GM21737 (cell line): ENCODE results near the gene SIGLEC9.
"Not testable (repeated sequence)": the region's sequence is repeated elsewhere in the genome, so short reads cannot be mapped to it uniquely, and the experiment has no call there.

Source experiments
- ATAC-seq: cut with Tn5 transposase; IDR thresholded peaks from one replicate; pipeline ENCODE4 v1.9.1; 2021; ENCODE audit warnings: mild to moderate bottlenecking, moderate library complexity; ENCODE audit not compliant: unreplicated experiment

SIGLEC9 gene

DNA sequence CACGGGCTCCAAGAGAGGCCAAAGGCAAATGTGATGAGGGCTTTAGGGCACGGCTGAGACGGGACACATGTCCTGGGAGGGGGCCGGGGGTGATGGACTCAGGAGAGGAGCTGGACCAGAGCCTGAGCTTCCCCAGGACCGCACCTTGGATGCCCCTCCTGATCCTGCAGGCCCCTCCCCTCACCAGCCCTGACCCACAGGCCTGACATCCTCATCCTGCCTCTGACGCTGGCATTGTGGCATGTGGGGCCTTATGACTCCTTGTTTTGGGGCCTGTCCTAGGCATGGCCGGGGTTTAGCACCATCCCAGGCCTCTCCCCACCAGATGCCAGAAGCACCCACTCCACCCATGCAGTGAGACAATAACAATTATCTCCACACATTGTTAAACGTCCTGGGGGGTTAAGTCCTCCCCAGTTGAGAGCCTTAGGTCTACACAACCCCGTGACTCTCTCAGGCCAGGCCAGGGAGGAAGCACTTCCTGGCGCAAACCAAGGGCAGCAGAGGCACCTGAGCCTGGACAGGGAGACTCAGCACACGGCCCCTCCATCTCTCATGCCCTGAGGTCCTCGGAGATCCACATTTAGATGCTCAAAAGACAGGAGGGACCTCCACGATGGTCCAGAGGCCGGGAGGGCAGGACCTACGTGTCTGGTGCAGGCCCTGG is 18.2 kb downstream of the SIGLEC9 start:
- not testable (repeated sequence) for ATAC-seq

DNA sequence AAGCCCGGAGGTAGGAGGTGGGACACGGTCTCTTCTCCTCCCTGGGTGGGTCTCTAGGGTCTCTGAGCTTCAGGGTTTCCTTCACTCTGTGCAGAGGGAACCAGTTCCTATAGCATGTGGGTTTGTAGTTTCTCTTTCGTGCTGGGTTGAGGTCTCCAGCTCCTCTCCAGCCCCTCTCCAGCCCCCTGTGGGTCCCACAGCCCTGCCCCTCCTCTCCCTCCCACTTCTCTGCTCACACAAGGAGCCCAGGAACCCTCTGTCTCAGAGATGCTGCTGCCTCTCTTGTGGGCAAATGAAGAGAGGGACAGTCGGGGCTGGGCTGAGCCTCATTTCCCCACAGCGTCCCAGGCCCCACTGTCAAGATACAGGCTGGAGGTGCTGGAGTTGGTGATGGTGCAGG is 18.8 kb downstream of the SIGLEC9 start:
- no peak for ATAC-seq

DNA sequence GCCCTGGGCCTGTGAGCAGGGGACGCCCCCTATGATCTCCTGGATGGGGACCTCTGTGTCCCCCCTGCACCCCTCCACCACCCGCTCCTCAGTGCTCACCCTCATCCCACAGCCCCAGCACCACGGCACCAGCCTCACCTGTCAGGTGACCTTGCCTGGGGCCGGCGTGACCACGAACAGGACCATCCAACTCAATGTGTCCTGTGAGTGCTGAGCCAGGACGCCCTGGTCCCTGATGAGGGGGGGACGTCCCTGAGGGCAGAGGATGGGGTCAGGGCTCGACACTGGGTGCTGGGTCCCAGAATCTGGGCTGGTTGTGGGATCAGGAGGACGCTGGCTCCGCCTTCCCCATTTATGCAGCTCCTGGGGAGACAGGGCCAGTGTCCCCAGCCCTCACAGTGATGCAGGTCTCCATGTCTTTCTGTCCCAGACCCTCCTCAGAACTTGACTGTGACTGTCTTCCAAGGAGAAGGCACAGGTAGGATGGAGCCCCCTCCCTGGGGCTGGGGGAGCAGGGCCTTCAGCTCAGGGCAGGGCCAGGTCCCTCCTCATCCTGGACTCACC is 19.9 kb downstream of the SIGLEC9 start:
- no peak for ATAC-seq

DNA sequence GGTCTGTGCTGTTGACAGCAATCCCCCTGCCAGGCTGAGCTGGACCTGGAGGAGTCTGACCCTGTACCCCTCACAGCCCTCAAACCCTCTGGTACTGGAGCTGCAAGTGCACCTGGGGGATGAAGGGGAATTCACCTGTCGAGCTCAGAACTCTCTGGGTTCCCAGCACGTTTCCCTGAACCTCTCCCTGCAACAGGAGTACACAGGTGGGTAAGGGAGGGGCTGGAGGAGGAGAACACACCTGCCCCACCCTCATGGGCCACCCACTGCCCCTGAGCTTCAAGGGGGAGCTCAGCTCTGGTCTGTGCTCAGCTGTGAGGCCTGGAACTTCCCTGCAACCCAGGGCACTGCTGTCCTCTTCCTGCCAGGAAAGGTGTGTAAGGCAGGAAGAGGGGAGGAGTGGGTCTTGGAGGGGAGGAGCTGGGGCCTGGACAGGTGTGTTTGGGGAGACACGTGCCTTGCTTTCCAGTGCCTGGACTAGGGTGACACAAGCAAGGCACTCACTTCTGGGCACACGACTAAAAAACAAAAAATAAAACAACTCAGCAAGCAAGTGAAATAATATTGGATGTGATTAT is 21.3 kb downstream of the SIGLEC9 start:
- ATAC-seq, result no peak

DNA sequence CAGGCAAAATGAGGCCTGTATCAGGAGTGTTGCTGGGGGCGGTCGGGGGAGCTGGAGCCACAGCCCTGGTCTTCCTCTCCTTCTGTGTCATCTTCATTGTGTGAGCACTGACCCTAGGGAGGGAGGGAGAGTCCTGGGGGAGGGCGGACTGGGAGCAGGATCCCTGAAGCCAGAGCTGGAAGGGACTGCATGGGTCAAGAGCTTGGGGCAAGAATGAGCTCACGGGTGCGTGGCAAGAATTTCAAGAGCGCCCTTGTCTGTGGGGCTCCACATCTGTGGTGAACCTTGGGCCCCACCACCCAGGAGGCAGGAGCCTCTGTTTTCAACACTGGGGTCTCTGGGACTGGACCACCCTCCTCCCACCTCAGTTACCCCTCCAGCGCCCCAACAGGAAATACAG is 22.0 kb downstream of the SIGLEC9 start:
- no peak for ATAC-seq

DNA sequence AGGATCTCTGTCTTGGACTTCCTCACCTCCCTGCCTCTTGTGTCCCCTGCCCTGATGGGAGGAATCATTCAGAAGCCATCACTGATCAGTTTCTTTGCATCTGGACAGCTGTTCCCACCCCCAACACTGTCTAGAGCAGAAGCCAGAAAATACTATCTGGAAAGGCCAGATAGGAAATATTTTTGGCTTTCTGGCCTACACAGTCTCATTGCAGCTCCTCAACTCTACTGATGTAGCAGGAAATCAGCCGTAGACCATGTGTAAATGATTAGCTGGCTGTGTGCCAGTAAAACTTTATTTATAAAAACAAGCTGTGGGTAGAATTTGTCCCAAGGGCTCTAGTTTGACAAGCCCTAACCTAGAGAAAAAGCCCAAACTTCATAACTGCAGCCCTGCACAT is 23.0 kb downstream of the SIGLEC9 start:
- ATAC-seq, result no peak

DNA sequence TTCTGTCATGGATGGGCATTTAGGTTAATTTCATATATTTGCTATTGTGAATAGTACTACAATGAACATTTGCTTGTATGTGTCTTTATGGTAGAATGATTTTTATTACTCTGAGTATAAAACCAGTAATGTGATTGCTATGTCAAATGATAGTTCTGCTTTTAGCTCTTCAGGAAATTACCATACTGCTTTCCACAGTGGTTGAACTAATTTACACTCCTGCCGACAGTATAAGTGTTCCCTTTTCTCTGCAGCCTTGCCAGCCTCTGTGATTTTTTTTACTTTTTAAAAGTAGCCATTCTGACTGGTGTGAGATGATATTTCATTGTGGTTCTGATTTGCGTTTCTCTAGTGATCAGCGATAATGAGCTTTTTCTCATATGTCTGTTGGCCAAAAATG is 23.9 kb downstream of the SIGLEC9 start:
- no peak for ATAC-seq

DNA sequence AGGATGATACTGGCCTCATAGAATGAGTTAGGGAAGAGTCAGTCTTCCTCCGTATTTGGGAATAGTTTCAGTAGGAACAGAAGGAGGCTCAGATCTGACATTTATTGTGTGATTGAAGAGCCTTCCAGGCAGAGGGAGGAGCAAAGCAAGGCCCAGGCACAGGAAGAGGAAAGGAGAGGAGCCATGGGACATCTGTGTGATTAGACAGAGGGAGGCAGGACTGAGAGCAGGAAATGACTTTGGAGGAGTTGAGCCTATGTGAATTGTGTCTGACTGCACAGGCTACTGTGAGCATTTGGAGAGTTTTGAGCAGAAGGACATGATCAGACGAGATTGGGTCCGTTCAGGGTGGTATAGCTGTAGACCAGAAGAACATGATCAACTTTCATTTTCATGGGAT is 25.9 kb downstream of the SIGLEC9 start:
- no peak for ATAC-seq

DNA sequence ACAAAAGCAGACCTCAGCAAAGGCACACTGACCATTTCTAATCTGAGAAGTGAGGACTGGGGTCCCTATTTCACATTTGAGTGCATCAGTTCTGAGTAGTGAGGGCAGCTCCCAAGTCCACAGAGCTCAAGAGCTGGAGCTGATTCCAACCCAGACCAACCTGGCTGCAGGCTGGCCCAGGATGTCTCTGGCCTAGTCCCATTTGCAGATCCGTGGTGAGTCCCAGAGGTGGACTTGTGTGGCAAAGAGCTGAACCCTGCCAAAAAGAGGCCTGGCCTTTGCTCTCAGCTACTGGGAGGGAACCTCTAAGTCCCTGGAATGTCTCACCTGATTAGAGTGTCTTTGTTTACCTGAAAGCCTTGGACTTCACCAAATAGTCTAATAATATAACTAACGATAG is 32.0 kb downstream of the SIGLEC9 start:
- no peak for ATAC-seq

DNA sequence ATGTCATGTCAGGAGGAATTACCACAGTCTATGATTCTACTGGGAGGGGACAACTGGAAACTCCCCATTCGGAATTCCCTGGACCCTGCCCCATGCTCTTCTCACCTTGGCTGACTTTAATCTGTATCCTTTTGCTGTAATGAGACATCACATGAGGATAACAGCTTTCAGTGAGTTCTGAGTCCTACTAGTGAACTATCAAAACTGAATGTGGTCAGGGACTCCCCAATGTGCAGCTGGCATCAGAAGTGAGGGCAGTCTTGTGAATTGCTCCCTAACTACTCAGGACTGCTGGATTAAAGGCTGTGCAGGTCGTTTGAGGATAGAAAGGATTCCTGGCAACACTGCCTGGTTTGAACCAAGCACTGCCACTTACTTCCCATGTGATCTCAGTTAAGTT is 32.6 kb downstream of the SIGLEC9 start:
- ATAC-seq, result no peak

DNA sequence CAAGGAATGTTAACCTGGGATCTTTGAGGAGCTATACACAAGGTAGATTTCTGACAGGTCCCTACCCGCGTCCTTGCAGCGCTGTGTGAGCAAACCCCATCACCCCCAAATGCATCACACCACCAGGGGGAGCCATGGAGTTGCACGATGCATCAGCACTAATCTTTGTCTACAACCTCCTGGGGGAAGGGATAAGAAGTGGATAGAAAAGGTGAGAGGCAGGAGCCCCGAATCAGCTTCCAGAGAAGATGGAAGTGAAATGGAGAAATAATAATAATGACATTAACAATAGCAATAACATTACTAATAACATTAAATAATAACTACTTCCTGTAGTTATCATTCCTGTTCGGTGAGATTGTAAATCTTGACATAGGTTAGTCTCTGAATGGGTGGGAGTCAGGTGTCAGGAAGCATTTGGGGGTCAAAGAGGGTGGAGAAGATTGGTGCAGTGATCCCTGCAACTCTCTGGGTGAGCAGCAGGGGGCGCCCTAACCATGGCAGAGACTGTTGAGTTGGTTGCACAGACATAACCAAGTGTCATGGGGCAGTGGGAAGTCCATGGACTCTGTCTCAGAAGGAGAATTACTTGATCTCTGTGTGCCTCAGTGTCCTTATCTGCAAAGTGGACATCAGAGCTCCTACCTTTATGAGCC is 33.9 kb downstream of the SIGLEC9 start:
- no peak for ATAC-seq

DNA sequence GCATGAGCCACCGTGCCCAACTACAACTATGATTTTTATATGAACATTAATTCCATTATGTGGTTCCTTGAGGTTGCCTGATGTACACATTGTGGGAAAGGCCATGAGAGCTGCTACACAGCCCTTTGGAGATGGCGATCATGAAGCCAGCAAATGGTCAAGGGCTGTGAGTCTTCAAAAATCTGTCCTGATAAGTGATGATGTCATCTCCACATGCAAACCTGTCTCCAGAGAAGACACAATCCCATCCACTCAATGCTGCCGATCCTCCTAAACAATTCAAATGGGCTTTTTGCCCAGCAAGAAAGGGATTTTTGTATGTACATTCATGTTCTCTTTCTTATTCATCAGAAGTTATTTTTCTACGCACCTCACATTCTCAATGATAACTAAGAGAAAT is 35.0 kb downstream of the SIGLEC9 start:
- no peak for ATAC-seq

DNA sequence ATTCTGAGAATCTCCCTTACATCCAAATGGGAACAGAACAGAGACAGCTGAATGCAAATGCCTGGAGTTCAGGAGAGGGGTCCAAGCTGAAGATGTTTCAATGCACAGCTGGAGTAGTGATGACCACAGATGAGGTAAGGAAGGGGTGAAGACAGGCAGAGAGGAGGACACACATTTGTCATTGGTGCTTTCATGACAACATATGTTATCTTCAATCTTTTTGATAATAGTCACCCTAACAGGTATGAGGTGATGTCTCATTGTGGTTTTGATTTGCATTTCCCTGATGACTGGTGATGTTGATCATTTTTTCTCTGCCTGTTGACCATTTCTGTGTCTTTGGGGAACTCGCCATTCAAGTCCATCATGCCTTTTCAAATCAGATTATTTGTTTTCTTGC is 36.6 kb downstream of the SIGLEC9 start:
- no peak for ATAC-seq

DNA sequence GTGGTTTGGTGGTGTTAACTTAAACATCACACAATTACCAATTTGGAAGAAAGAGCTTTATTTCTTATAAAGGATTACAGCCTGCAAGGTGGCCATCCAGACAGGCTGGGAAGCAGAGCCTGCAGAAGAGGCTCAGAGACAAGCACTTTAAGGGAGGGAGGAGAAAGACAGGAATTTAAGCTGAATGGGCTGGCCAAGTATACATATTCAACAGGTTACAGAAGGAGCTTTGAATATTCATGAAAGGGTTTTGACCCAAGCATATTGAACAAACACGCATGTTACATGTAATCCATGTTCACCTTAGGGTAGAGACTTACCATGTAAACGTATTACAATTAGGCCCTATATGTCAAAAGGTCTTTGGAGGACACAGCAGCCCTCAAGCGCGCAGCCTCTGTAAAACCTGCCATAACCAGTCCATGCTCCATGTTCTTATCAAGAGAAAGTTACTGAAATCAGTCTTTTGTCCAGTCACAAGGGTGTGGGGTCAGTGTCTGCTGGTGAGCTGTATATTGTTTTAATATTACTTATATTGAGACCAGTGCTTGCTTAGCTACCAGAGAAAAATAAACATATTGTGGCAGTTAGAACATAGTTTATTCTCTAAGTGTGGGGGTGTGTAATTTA is 37.3 kb downstream of the SIGLEC9 start:
- ATAC-seq, result no peak

DNA sequence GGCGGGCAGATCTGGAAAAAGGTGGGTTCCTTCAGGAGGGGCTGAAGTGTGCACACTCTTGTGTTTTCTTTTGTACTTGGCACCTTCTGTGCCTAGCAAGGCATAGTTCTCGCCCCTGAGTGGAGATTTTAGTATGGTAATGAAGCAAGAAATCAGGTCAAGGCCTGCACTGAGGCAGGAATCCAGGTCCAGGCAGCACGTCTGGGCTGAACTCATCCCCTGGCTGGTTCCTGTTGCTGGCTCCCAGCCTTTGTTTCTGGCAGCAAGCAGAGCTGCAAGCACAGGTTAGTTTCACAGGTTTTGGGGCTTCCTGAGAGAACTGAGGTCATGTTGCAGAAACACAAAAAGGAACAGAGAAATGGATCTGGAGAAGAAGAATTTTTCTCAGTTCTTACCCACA is 38.6 kb downstream of the SIGLEC9 start:
- ATAC-seq, result no peak

DNA sequence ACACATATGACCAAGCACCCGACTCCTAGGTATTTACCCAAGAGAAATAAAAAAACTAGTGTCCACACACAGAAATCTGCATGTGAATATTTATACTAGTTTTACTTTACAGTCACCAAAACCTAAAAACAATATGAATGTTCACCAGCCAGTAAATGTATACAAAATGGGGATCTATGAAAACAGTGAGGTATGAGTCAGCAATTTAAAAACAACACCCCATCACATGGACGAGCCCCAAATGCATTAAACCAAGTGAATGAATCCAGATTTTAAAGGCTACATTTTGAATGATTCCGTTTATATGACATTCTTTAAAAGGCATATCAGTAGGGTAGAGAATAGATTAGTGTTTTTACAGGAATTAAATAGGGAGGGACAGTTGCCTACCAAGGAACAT is 39.5 kb downstream of the SIGLEC9 start:
- ATAC-seq, result no peak

DNA sequence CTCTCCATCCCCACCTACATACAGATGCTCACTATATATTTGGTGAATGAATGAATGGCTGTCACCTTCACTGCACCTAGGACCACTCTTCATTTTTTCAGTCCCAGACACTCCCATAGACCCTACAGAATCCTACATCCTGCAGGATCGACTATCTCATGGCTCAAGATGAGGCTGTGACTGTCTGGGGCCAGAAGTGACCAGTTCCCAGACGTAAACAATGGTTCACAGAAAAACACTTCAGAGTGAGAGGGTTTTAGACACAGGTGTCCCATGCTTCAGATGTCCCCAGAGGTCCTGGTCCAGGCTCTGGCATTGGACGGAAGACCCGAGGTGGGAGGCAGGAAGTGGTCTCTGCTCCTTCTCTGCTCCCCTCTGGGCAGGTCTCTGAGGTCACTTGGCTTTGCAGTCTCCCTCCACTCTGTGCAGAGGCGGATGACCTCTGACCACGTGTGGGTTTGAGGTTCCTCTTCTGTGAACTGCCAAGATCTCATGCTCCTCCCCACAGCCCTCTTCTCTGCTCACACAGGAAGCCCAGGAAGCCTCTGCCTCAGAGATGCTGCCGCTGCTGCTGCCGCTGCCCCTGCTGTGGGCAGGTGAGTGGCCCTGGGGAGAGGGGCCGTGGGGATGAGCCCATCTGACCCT is 42.3 kb downstream of the SIGLEC9 start:
- no peak for ATAC-seq

DNA sequence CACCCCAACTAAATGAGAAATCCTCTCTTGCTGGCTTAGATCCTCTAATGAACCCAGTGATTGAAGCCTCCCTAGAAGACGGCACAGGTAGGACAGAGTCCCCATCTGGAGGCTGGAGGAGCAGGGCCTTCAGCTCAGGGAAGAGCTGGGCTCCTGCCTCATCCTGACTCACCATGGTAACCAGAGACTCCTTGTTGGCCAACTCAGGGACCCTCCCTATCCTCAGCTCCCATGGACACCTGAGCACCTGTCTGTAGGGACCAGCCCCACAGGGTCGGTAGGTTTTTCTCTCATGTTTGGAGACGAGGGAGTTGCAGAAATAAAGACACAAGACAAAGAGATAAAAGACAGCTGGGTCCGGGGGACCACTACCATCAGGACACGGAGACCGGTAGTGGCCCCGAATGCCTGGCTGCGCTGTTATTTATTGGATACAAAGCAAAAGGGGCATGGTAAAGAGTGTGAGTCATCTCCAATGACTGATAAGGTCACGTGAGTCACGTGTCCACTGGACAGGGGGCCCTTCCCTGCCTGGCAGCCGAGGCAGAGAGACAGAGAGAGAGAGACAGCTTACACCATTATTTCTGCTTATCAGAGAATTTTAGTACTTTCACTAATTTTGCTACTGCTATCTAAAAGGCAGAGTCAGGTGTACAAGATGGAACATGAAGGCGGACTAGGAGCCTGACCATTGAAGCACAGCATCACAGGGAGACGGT is 44.0 kb downstream of the SIGLEC9 start:
- ATAC-seq, result no peak

DNA sequence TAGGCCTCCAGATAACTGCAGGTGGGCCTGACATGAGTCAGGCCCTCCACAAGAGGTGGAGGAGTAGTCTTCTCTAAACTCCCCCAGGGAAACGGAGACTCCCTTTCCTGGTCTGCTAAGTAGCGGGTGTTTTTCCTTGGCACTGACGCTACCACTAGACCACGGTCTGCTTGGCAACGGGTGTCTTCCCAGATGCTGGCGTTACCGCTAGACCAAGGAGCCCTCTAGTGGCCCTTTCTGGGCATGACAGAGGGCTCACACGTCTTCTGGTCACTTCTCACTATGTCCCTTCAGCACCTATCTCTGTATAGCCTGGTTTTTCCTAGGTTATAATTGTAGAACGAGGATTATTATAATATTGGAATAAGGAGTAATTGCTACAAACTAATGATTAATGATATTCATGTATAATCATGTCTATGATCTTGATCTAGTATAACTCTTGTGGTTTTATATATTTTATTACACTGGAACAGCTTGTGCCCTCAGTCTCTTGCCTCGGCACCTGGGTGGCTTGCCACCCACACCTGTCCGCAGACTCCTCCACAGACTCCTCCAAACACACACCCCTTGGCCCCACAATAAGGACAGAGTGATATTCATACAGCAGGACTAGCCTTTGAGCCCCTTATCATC is 44.7 kb downstream of the SIGLEC9 start:
- not testable (repeated sequence) for ATAC-seq

DNA sequence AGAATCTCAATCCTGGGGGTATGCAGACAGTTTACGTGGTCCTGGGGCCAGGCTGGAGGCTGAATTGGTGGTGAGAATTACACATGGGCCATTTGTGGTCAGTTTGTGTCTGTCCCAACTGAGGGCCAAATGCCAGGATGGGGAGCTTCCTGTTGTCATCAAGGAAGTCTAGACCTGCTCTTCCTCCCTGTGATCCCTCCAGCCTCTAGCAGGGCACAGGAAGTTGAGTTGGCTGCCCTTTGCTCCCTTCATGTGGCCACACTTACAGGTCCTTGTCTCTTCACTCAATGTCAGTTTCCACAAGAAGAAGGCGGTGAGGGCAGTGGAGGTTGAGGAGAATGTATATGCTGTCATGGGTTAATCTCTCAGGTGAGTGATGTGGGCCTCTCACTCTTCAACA is 47.5 kb downstream of the SIGLEC9 start:
- ATAC-seq, result no peak
